ENCODE results near the gene MYRIP. TPM values are rescaled to one million over a fixed set of nuclear protein-coding genes. Genes with fewer than 3 reads are reported as not detected.

Gene MYRIP
- total RNA-seq, 2 experiments from 2014 or later: not detected

- H3K9me3 Mint-ChIP-seq: no peaks in the 10 kb centered on the region
- intact Hi-C loops (cut with micrococcal nuclease): no loop called here
- ChIA-PET POLR2A (no interaction called here), CTCF (no interaction called here)
- DNase-seq (no peak), ATAC-seq (no peak)
- H3K27me3 Mint-ChIP-seq: peaks cover 2% of the 10 kb centered on the region
- TF ChIP-seq CTCF (IDR thresholded peaks at IDR 0.05): no peak
- no peak overlapping the region for H3K4me3 Mint-ChIP-seq
- H3K27ac Mint-ChIP-seq: no peak overlapping the region
- H3K4me1 Mint-ChIP-seq (ENCODE audit: low read depth): no peaks in the 10 kb centered on the region
- no peaks in the 10 kb centered on the region for H3K36me3 Mint-ChIP-seq (ENCODE audit: low read depth)
Measured at GRCh38 chr3:40098261-40098759, 288.9 kb downstream of the MYRIP start.

- H3K4me1 Mint-ChIP-seq (ENCODE audit: low read depth): no peaks in the 10 kb centered on the region
- no peaks in the 10 kb centered on the region for H3K36me3 Mint-ChIP-seq (ENCODE audit: low read depth)
- H3K27ac Mint-ChIP-seq: no peak overlapping the region
- no peaks in the 10 kb centered on the region for H3K9me3 Mint-ChIP-seq
- H3K4me3 Mint-ChIP-seq: no peak overlapping the region
- POLR2A ChIA-PET: no interaction called here
- CTCF ChIA-PET: no interaction called here
- ATAC-seq (no peak), DNase-seq (no peak)
- intact Hi-C loops (cut with micrococcal nuclease): no loop called here
- no peaks in the 10 kb centered on the region for H3K27me3 Mint-ChIP-seq
- TF ChIP-seq CTCF (IDR thresholded peaks at IDR 0.05): no peak
Measured at GRCh38 chr3:40099871-40100270, 290.5 kb downstream of the MYRIP start.

GRCh38 chr3:40102182-40102581 is 292.8 kb downstream of the MYRIP start:
- POLR2A ChIA-PET: no interaction called here
- ATAC-seq: no peak
- TF ChIP-seq CTCF (IDR thresholded peaks at IDR 0.05): no peak
- Mint-ChIP-seq H3K27me3 (peaks cover 4% of the 10 kb centered on the region), H3K4me1 (ENCODE audit: low read depth) (no peaks in the 10 kb centered on the region), H3K27ac (no peak overlapping the region), H3K36me3 (ENCODE audit: low read depth) (no peaks in the 10 kb centered on the region), H3K9me3 (no peaks in the 10 kb centered on the region), H3K4me3 (no peak overlapping the region)
- intact Hi-C loops (cut with micrococcal nuclease): no loop called here
- CTCF ChIA-PET: no interaction called here
- DNase-seq: no peak

GRCh38 chr3:40103829-40104228 is 294.4 kb downstream of the MYRIP start:
- no peak for TF ChIP-seq CTCF (IDR thresholded peaks at IDR 0.05)
- H3K9me3 Mint-ChIP-seq: no peaks in the 10 kb centered on the region
- CTCF ChIA-PET: no interaction called here
- H3K27me3 Mint-ChIP-seq: peaks cover 4% of the 10 kb centered on the region
- DNase-seq (no peak), ATAC-seq (no peak)
- intact Hi-C loops (cut with micrococcal nuclease): no loop called here
- H3K4me3 Mint-ChIP-seq: no peak overlapping the region
- H3K4me1 Mint-ChIP-seq (ENCODE audit: low read depth): no peaks in the 10 kb centered on the region
- no peaks in the 10 kb centered on the region for H3K36me3 Mint-ChIP-seq (ENCODE audit: low read depth)
- H3K27ac Mint-ChIP-seq: no peak overlapping the region
- POLR2A ChIA-PET: interaction anchor here (1.0 kb wide), 1 partner anchor 49 kb away, joined by 4 read pairs; no protein-coding TSS in a partner anchor

GRCh38 chr3:40104441-40104840 is 295.0 kb downstream of the MYRIP start:
- TF ChIP-seq CTCF (IDR thresholded peaks at IDR 0.05): no peak
- CTCF ChIA-PET: no interaction called here
- H3K36me3 Mint-ChIP-seq (ENCODE audit: low read depth): no peaks in the 10 kb centered on the region
- DNase-seq (no peak), ATAC-seq (no peak)
- H3K27me3 Mint-ChIP-seq: peaks cover 4% of the 10 kb centered on the region
- no peak overlapping the region for H3K4me3 Mint-ChIP-seq
- POLR2A ChIA-PET: interaction anchor here (1.0 kb wide), 1 partner anchor 50 kb away, joined by 4 read pairs; no protein-coding TSS in a partner anchor
- intact Hi-C loops (cut with micrococcal nuclease): no loop called here
- no peak overlapping the region for H3K27ac Mint-ChIP-seq
- H3K4me1 Mint-ChIP-seq (ENCODE audit: low read depth): no peaks in the 10 kb centered on the region
- H3K9me3 Mint-ChIP-seq: no peaks in the 10 kb centered on the region

Measured in activated CD8-positive, alpha-beta T cell treated with anti-CD3 and anti-CD28 coated beads for 36 hours (primary cell).